Breast epithelium (tissue), 4 donors: ENCODE data around the gene UFC1. TPM values are rescaled to one million over a fixed set of nuclear protein-coding genes. Genes with fewer than 3 reads are reported as not detected.

ENCODE experiments used
- DNase-seq, 2 donors: peaks; one replicate each; pipeline ENCODE4 v3.0.0-alpha.2; 2019; ENCODE audit warnings: low spot score in 2 of 2
- H3K27ac ChIP-seq, 2 donors: fragments of 200-600 bp; sonication (generic) in 1 of 2; one replicate each; pipeline ENCODE4 v1.5.1; 2016 to 2019; ENCODE audit warnings: mild to moderate bottlenecking in 1 of 2
- H3K27me3 ChIP-seq, 2 donors: fragments of 200-600 bp; sonication (generic) in 1 of 2; one replicate each; pipeline versions ENCODE4 v1.5.1 to v1.6.0; 2017 to 2019; ENCODE audit warnings: control low read depth in 1 of 2, mild to moderate bottlenecking in 1 of 2
- H3K36me3 ChIP-seq: fragments of 200-600 bp; one replicate; pipeline ENCODE4 v1.5.1; 2019
- H3K4me1 ChIP-seq, 2 donors: fragments of 200-600 bp; sonication (generic); one replicate each; pipeline ENCODE4 v1.5.1; 2016 to 2019; ENCODE audit warnings: control low read depth in 1 of 2
- H3K4me3 ChIP-seq, 3 donors: fragments of 200-600 bp; sonication (generic); 1 replicate in 2 of 3; 2 replicates in 1 of 3; pipeline ENCODE4 v1.5.1; 2016 to 2019; ENCODE audit warnings: mild to moderate bottlenecking in 3 of 3, moderate library complexity in 2 of 3
- H3K9me3 ChIP-seq, 2 donors: fragments of 200-600 bp; sonication (generic) in 1 of 2; one replicate each; pipeline ENCODE4 v1.5.1; 2016 to 2019; ENCODE audit warnings: control low read depth in 1 of 2
- POLR2A ChIP-seq: fragments of 450-650 bp; IDR thresholded peaks from one replicate; pipeline ENCODE4 v1.6.1; 2016; ENCODE audit warnings: antibody characterized with exemption, mild to moderate bottlenecking, moderate library complexity
- POLR2AphosphoS5 ChIP-seq, 3 donors: sonication (generic); formaldehyde crosslinking; IDR thresholded peaks; one replicate each; pipeline ENCODE4 v1.6.1; 2017; ENCODE audit warnings: antibody characterized with exemption in 3 of 3
- intact Hi-C: fragments of 100-400 bp; cut with DNase I; formaldehyde crosslinking; loops from one replicate; pipeline ENCODE4 v1.15.1; 2023; ENCODE audit warnings: low total_unique reads
- total RNA-seq, 3 donors: library from RNA; depleted of rRNA; stranded (reverse); fragments of >200 nt; gene quantifications; one replicate each; pipeline ENCODE4 v1.1.0, GENCODE V29; 2016
- TF ChIP-seq, protein P1 (sequence below), 3 donors: fragments of 450-650 bp; IDR thresholded peaks; one replicate each; pipeline ENCODE4 v1.5.1; 2016 to 2017; ENCODE audit warnings: antibody characterized with exemption in 3 of 3, mild to moderate bottlenecking in 3 of 3, moderate library complexity in 3 of 3

Gene UFC1
- total RNA-seq, 3 donors from 2014 or later: 76.0 to 90.3 (median 87.5) TPM

DNA sequence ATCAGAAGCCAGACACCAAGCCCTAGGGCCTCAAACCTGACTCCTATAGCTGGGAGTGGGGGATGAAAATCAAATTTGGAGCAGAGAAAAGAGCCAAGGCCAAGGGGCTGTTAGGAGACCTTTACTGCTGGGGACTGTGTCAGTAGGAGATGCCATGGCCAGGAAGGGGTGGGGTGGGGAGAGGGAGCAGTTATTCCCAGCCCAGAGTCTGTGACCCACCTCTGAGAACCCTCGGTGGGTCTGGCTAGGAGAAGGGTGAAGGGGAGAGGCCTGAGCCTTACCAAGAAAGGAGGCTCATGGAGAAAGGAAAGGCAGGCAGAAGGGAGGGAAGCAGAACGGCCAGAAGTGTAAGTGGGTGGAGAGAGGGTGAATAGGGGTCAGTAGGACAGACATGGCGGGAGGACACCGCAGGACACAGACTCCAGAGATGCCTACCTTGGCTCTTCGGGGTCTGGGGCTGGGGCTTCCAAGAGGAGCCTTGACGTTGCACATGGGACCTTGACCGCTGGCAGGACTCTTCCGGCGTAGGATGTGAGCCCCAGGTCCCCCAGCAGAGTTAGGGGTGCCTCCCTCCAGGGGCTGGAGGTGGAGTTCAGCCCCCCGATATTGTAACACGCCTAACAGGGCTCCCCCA is 43.9 kb downstream of the UFC1 start:
- H3K4me1 ChIP-seq: peaks cover 20 to 27% of the 10 kb centered on the region in 2 donors
- DNase-seq: no peak
- peak overlapping the region; percentile 97 to 98 for H3K27ac ChIP-seq
- H3K4me3 ChIP-seq: peak overlapping the region; percentile 47 to 69 (median 47)
- TF ChIP-seq POLR2A (no peak), POLR2AphosphoS5 (IDR thresholded peaks at IDR 0.05) (no peak)
- TF ChIP-seq, protein P1, sequence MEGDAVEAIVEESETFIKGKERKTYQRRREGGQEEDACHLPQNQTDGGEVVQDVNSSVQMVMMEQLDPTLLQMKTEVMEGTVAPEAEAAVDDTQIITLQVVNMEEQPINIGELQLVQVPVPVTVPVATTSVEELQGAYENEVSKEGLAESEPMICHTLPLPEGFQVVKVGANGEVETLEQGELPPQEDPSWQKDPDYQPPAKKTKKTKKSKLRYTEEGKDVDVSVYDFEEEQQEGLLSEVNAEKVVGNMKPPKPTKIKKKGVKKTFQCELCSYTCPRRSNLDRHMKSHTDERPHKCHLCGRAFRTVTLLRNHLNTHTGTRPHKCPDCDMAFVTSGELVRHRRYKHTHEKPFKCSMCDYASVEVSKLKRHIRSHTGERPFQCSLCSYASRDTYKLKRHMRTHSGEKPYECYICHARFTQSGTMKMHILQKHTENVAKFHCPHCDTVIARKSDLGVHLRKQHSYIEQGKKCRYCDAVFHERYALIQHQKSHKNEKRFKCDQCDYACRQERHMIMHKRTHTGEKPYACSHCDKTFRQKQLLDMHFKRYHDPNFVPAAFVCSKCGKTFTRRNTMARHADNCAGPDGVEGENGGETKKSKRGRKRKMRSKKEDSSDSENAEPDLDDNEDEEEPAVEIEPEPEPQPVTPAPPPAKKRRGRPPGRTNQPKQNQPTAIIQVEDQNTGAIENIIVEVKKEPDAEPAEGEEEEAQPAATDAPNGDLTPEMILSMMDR (IDR thresholded peaks at IDR 0.05): no peak
- H3K9me3 ChIP-seq: no peaks in the 10 kb centered on the region
- H3K27me3 ChIP-seq: no peaks in the 10 kb centered on the region
- H3K36me3 ChIP-seq: no peaks in the 10 kb centered on the region
- intact Hi-C loops: no loop called here

DNA sequence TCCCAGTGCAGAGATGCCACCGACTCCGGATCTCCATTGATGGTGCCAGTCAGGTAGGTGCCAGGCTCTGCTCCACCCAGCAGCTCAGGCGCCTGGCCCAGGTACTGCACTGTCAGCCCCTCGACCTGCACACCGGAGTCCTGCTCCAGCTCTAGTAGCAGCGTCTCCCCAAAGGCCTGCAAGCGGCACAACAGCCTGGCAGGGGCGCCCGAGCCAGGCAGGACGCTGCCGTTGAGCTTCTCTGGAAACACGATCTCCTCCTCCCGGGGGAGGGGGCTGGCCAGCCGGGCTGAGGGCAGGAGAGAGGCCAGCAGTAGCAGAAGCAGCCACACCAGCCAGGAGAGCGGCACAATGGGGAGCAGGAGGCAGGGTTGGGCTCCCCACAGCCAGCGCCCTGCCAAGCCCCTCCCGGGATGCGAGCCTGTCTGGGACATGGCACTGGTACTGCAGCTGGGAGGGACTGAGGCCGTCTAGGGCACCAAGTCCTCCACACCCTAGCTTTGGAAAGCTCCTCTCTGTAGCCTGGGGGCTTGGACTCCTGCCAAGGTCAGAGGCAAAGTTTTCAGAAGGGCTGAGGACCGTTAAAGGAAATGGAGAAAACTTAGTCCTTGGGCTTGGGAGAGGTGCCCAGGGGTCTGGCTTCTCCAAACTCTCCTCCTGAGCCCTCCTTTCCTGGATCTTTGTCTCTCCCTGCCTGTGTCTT is 44.6 kb downstream of the UFC1 start:
- H3K9me3 ChIP-seq: no peaks in the 10 kb centered on the region

DNA sequence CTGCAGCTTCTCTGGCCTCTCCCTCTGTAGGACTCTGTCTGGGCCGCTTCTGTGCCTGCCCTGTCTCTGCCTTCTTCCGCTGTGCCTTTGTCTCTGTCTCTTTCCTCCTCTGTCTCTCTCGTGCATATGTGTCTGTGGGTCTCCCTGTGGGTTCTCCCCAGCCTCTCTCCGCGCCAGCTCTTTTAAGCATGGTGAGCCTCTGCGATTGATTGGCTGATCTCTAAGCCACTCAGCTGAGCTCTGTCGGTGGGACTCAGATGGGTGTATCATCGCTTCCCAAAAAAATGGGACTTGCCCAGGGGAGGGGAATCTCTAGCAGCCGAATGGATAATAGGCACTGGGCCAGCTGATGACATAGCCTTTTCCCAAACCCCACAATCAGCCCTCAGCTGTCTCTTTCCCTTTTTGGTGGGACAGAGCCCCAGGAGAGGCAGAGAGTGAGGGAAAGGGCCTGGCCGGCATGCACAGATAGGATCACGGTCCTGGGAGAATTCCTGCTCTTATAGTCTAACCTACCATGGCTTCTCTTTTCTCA is 45.2 kb downstream of the UFC1 start, which contains the start of gene ADAMTS4:
ADAMTS4 (minus strand) TSS at position 158 of the 535 bp plus-strand sequence. CDS start 427 bp downstream, outside the sequence.
- Histone ChIP-seq H3K27me3 (no peaks in the 10 kb centered on the region), H3K4me3 (peak within 1 kb of the TSS; percentile 47 to 69 (median 47)), H3K9me3 (no peaks in the 10 kb centered on the region), H3K4me1 (peaks cover 21 to 24% of the 10 kb centered on the region in 2 donors), H3K27ac (peak within 1 kb of the TSS; percentile 97 to 98), H3K36me3 (no peaks in the 10 kb centered on the region)
- TF ChIP-seq POLR2AphosphoS5 (IDR thresholded peaks at IDR 0.05): peak in 2 of 3 donors; percentile 26 to 67
- peak; percentile 90 for TF ChIP-seq POLR2A
- TF ChIP-seq, protein P1 (IDR thresholded peaks at IDR 0.05): no peak
- intact Hi-C loops: no loop called here
- peak in 1 of 2 donors; percentile 43 for DNase-seq

More for the DNA sequence above, 44.6 kb downstream of the UFC1 start:
- no peaks in the 10 kb centered on the region for H3K27me3 ChIP-seq
- TF ChIP-seq POLR2AphosphoS5 (IDR thresholded peaks at IDR 0.05): no peak
- TF ChIP-seq, protein P1 (IDR thresholded peaks at IDR 0.05): no peak
- TF ChIP-seq POLR2A: no peak
- H3K36me3 ChIP-seq: no peaks in the 10 kb centered on the region
- peak overlapping the region; percentile 47 to 69 (median 47) for H3K4me3 ChIP-seq
- DNase-seq: peak; percentile 40 to 72
- peak overlapping the region; percentile 97 to 98 for H3K27ac ChIP-seq
- peaks cover 20 to 26% of the 10 kb centered on the region in 2 donors for H3K4me1 ChIP-seq
- intact Hi-C loops: no loop called here

DNA sequence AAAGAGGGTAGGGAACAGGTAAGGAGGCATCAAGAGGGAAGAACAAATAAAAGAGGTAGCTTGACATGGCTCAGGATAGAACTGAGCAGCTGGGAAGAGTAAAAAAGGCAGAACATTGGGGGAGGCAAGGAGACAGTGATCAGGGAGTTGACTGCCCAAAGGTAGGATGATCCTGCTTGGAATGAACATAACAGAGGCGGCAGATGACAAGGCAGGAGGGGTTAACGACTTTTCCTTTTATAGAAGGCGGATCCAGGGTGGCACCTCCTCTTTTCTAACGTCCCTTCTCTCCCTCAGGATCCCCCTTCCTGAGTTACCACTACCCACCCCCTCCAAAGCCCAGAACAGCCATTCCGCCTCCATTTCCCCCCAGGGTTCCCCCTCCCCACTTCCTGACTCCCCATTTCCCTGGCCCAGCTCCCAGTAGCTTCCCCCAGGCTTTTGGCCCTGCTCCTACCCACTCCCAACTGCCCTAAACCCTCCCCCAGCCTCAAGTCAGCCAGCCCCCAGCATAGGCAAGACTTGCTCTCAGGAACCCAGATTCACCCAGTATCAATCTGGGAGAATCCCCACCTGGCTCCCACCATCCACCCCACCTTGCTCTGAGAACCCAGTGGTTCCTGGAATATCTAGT is 45.8 kb downstream of the UFC1 start:
- Histone ChIP-seq H3K27me3 (no peaks in the 10 kb centered on the region), H3K4me3 (peak overlapping the region in 2 of 3 donors; percentile 47 to 69), H3K27ac (peak overlapping the region; percentile 97 to 98), H3K4me1 (peaks cover 24% of the 10 kb centered on the region in 2 donors), H3K9me3 (no peaks in the 10 kb centered on the region), H3K36me3 (no peaks in the 10 kb centered on the region)
- TF ChIP-seq POLR2AphosphoS5 (IDR thresholded peaks at IDR 0.05) (no peak), POLR2A (no peak)
- TF ChIP-seq, protein P1 (IDR thresholded peaks at IDR 0.05): no peak
- no peak for DNase-seq
- intact Hi-C loops: no loop called here
